ENCODE data around the gene JAG1.

Gene JAG1

DNA sequence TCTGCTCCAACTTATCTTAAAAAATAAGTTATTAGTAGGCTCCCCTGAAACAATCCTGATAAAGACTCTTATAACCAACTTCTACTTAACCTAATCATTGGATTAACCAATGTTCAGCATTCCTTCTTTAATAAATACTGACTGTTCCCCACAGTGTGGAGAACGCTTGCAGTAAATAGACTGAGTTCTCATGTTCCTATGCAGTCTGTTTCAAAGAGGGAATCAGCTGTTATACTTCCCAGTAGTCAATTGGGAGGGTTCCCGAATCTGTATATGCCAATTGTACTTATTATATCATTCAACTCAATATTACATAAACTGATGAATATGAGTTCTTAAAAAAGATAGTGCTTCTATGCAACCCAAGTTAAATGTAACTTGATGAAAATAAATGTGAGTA lies 9.7 kb upstream of the JAG1 start:
- Histone ChIP-seq H3K4me3 (ENCODE audit: insufficient read depth, low read length, poor library complexity, severe bottlenecking) (no peak overlapping the region), H3K9me3 (ENCODE audit: insufficient read depth, low read length) (no peaks in the 10 kb centered on the region), H3K27me3 (ENCODE audit: low read length) (no peaks in the 10 kb centered on the region), H3K79me2 (ENCODE audit: insufficient read depth, low read length) (no peaks in the 10 kb centered on the region), H3K36me3 (ENCODE audit: low read length) (no peaks in the 10 kb centered on the region), H3K27ac (ENCODE audit: low read depth, low read length) (no peak overlapping the region), H2AFZ (ENCODE audit: low read depth, low read length, severe bottlenecking) (no peak overlapping the region), H4K20me1 (ENCODE audit: low read depth, low read length) (no peaks in the 10 kb centered on the region), H3F3A (ENCODE audit: insufficient read depth) (no peaks in the 10 kb centered on the region), H3K9ac (ENCODE audit: low read length) (no peak overlapping the region), H3K9me2 (replicated peaks; ENCODE audit: insufficient read depth, low read length) (no peaks in the 10 kb centered on the region), H3K4me2 (ENCODE audit: low read depth, low read length, poor library complexity, severe bottlenecking) (no peak overlapping the region)
- no peak for TF ChIP-seq EZH2phosphoT487 (conservative IDR thresholded peaks at IDR 0.05; ENCODE audit: low read length)
- TF ChIP-seq CTCF (IDR thresholded peaks at IDR 0.05; ENCODE audit: insufficient read depth, low read length, poor library complexity, severe bottlenecking): no peak

GRCh38 chr20:10682939-10683338 lies 9.1 kb upstream of the JAG1 start:
- H3K9ac ChIP-seq (ENCODE audit: low read length): no peak overlapping the region
- H2AFZ ChIP-seq (ENCODE audit: low read depth, low read length, severe bottlenecking): no peak overlapping the region
- no peaks in the 10 kb centered on the region for H3K27me3 ChIP-seq (ENCODE audit: low read length)
- no peaks in the 10 kb centered on the region for H3K79me2 ChIP-seq (ENCODE audit: insufficient read depth, low read length)
- H3K4me2 ChIP-seq (ENCODE audit: low read depth, low read length, poor library complexity, severe bottlenecking): no peak overlapping the region
- H3K9me3 ChIP-seq (ENCODE audit: insufficient read depth, low read length): no peaks in the 10 kb centered on the region
- H3K36me3 ChIP-seq (ENCODE audit: low read length): no peaks in the 10 kb centered on the region
- no peaks in the 10 kb centered on the region for H4K20me1 ChIP-seq (ENCODE audit: low read depth, low read length)
- no peaks in the 10 kb centered on the region for H3F3A ChIP-seq (ENCODE audit: insufficient read depth)
- H3K4me3 ChIP-seq (ENCODE audit: insufficient read depth, low read length, poor library complexity, severe bottlenecking): no peak overlapping the region
- TF ChIP-seq EZH2phosphoT487 (conservative IDR thresholded peaks at IDR 0.05; ENCODE audit: low read length) (no peak), CTCF (IDR thresholded peaks at IDR 0.05; ENCODE audit: insufficient read depth, low read length, poor library complexity, severe bottlenecking) (no peak)
- H3K9me2 ChIP-seq (replicated peaks; ENCODE audit: insufficient read depth, low read length): no peaks in the 10 kb centered on the region
- no peak overlapping the region for H3K27ac ChIP-seq (ENCODE audit: low read depth, low read length)

GRCh38 chr20:10681494-10681893 lies 7.7 kb upstream of the JAG1 start:
- Histone ChIP-seq H3F3A (ENCODE audit: insufficient read depth) (no peaks in the 10 kb centered on the region), H3K79me2 (ENCODE audit: insufficient read depth, low read length) (no peaks in the 10 kb centered on the region), H3K4me2 (ENCODE audit: low read depth, low read length, poor library complexity, severe bottlenecking) (no peak overlapping the region), H3K9me3 (ENCODE audit: insufficient read depth, low read length) (no peaks in the 10 kb centered on the region), H3K4me3 (ENCODE audit: insufficient read depth, low read length, poor library complexity, severe bottlenecking) (no peak overlapping the region), H3K36me3 (ENCODE audit: low read length) (no peaks in the 10 kb centered on the region), H3K27ac (ENCODE audit: low read depth, low read length) (no peak overlapping the region), H3K9ac (ENCODE audit: low read length) (no peak overlapping the region), H2AFZ (ENCODE audit: low read depth, low read length, severe bottlenecking) (no peak overlapping the region), H3K27me3 (ENCODE audit: low read length) (no peaks in the 10 kb centered on the region), H3K9me2 (replicated peaks; ENCODE audit: insufficient read depth, low read length) (no peaks in the 10 kb centered on the region), H4K20me1 (ENCODE audit: low read depth, low read length) (no peaks in the 10 kb centered on the region)
- TF ChIP-seq EZH2phosphoT487 (conservative IDR thresholded peaks at IDR 0.05; ENCODE audit: low read length) (no peak), CTCF (IDR thresholded peaks at IDR 0.05; ENCODE audit: insufficient read depth, low read length, poor library complexity, severe bottlenecking) (no peak)

GRCh38 chr20:10680571-10680970 lies 6.8 kb upstream of the JAG1 start:
- no peaks in the 10 kb centered on the region for H3F3A ChIP-seq (ENCODE audit: insufficient read depth)
- H3K9me2 ChIP-seq (replicated peaks; ENCODE audit: insufficient read depth, low read length): no peaks in the 10 kb centered on the region
- no peaks in the 10 kb centered on the region for H3K9me3 ChIP-seq (ENCODE audit: insufficient read depth, low read length)

More at GRCh38 chr20:10680571-10680970, 6.8 kb upstream of the JAG1 start:
- Histone ChIP-seq H2AFZ (ENCODE audit: low read depth, low read length, severe bottlenecking) (no peak overlapping the region), H3K36me3 (ENCODE audit: low read length) (no peaks in the 10 kb centered on the region), H3K79me2 (ENCODE audit: insufficient read depth, low read length) (no peaks in the 10 kb centered on the region), H4K20me1 (ENCODE audit: low read depth, low read length) (no peaks in the 10 kb centered on the region), H3K9ac (ENCODE audit: low read length) (no peak overlapping the region), H3K4me2 (ENCODE audit: low read depth, low read length, poor library complexity, severe bottlenecking) (no peak overlapping the region), H3K27me3 (ENCODE audit: low read length) (no peaks in the 10 kb centered on the region), H3K4me3 (ENCODE audit: insufficient read depth, low read length, poor library complexity, severe bottlenecking) (no peak overlapping the region), H3K27ac (ENCODE audit: low read depth, low read length) (no peak overlapping the region)
- TF ChIP-seq CTCF (IDR thresholded peaks at IDR 0.05; ENCODE audit: insufficient read depth, low read length, poor library complexity, severe bottlenecking): no peak
- no peak for TF ChIP-seq EZH2phosphoT487 (conservative IDR thresholded peaks at IDR 0.05; ENCODE audit: low read length)

Data from SU-DHL-6 (cell line).